DMS114 treated with DMSO at 0.1 percent for 48 hours (cell line): ENCODE data around the gene NDUFAF8.

ENCODE experiments used
- DNase-seq: peaks from one replicate; lab custom pipeline; 2025; ENCODE audit not compliant: unreplicated experiment; lab: John Stamatoyannopoulos, UW

NDUFAF8 gene

DNA sequence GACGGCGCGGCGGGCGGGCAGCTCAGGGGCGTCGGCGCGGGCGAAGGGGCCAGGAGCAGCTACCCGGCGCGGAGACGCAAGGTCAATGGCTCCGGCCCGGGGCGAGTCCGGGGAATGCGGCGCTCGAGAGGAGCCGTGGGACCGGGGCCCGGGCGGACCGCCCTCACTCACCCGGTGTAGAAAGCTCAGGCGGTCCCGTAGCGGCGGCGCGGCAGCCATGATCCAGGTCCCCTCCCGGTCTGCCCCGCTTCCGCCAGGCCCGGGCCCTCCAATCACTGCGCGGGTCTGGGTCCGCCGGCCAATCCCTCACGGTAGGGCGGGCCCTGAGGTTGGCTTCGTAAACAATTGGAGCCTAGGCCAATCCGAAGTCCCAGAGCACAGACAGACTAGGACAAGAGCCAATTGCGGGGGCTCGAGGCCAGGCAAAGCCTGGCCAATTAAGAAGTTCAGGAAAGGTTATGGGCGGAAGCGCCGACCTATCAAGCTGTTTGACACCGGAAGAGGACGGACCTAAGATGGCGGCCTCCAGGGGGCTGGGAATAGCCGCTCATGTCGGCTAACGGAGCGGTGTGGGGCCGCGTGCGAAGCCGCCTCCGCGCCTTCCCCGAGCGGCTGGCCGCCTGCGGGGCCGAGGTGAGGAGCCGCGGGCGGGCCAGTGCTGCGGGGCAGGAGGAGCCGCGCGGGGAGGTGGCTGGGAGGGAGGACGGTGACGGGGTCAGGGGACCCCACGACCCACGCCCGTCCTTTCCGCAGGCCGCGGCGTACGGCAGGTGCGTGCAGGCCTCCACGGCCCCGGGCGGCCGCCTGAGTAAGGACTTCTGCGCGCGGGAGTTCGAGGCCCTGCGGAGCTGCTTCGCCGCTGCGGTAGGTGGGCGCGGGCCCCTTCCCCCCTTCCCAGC, at the start of gene NDUFAF8, which contains the start of gene TEPSIN:
NDUFAF8 (plus strand) TSS at position 504 of the 899 bp plus-strand sequence; CDS start at position 550, 46 bp downstream.
TEPSIN (minus strand) TSS at position 241 of the 899 bp plus-strand sequence; CDS start at position 219, 22 bp downstream.
- DNase-seq = peak; percentile 98

- no peak for DNase-seq
These were observed 49.2 kb upstream of the NDUFAF8 start for GRCh38 chr17:81189670-81190530.

DNA sequence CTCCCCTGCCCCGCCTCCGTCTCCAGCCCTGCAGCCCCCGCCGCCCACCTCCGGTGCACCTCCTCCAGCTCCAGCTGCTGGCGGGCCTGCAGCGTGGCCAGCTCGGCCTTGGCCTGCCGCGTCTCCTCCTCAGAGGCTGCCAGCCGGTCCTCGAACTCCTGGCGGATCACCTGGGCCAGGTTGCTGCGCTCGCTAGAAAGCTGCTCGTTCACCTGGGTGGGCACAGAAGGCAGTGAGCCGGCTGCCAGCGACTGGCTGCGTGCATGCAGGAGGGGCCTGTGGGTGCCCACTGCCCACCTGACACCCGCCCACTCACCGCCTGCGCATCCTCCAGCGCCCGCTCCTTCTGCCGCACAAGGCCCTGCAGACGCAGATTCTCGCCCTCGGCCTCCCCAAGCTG, 48.5 kb upstream of the NDUFAF8 start:
- no peak for DNase-seq

- DNase-seq = no peak
These were observed 48.0 kb upstream of the NDUFAF8 start for GRCh38 chr17:81191116-81191515.

- DNase-seq = no peak
These were observed 47.5 kb upstream of the NDUFAF8 start for GRCh38 chr17:81191646-81192045.

DNA sequence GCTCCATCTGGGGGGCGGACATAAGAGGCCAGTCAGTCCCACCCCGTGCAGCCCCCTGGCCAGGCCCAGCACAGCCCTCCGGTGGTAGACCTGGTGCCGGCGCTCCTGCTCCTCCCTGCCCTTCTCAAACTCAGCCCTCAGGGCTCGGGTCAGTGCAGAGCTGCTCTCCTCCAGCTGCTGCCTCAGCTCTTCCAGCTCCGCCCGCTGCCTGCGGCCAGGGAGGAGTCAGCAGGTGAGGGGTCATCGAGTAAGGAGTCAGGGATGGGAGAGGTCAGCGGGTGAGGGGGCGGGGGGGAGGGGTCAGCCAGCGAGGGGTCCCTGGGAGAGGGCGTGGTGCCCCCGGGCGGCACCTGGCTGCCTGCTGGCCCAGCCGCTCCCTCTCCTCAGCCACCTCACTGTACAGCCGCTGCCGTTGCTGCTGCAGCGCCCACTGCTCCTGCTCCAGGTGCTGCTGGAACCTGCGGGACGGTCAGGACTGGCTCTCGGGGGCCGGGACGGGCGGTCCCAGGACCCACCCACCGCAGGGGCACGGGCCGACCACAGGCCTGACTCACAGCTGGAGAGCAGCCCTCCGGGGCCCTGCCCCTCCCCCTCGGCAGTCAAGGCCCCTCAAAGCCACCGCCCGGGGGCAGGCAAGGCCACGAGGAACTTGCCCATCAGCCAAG, 46.6 kb upstream of the NDUFAF8 start:
- no peak for DNase-seq

- DNase-seq = no peak
These were observed 46.1 kb upstream of the NDUFAF8 start for GRCh38 chr17:81193051-81193410.

DNA sequence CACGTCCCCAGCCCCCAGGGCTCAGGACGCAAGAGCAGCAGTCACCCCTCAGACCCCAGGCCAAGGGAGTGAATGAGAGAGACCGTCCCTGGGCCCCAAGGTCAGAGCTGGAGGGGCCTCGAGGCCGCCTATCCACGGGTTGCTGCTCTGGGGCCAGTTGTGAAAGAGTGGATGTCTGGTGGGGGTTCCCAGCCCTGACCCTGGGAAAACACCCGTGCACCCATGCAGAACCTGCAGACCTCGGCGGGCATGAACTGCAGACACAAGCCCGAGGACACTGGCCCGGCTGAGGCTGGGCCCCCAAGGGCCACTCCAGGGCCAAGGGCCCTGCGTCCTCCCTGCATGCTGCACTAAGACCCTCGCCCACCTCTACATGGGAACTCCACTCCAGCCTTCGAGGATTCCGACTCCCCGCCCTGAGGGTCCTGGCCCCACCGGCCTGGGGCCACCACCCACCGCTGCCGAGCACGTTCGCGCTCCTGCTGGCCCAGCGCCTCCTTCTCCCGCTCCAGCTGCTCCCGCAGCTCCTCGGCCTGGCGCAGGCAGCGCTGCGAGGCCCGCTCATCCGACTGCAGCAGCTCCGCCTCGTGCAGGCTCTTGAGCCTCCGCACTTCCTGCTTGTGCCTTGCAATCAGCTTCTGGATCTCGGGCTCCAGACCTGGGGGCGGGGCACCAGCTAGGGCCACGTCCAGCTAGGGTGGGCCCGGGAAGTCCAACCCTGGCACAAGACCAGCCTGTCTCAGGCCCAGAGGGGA, 45.5 kb upstream of the NDUFAF8 start:
- DNase-seq = no peak

- no peak for DNase-seq
These were observed 44.8 kb upstream of the NDUFAF8 start for GRCh38 chr17:81194225-81194760.

DNA sequence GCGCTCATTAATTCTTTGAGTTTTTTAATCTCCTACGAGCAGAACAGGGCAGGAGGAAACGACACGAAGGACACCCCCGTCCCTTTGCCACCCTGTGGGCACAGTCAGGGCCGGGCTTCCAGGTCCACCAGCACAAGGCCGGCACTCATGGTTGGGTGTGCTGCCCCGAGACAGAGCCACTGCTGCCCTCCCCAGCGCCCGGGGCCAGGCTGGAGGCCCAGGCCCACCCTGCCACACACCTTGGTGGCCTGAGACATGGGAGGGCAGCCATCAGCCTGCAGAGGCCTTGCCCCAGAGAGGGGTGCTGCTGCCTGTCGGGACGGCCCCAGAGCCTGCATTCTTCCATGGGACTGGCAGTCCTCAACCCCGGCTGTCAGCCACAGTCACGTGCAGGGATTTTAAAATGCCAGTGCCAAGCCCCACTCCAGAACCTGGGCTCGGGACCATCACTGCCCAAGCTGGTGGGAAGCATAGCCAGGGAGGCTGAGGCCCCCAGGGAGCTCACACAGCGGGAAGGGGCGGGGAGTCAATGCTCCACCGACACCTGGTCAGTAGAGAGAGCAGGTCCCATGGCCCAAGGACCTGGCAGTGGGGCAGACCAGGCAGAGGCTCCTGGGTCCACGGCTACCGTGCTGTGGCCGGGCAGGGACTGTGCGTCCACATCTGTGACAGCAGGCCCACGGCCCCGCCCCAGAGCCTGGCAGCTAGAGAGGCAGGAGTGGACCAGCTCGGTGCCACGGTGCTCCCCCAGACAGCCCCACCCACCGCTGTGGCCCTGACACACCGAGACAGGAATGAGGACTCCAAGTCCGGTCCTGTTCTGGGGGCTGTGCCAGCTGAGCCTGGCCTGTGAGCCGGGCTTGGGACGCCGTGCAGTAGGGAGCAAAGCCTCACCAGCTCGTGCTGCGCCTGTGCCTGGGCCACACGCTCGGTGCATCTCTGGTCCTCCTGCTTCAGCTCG, 43.9 kb upstream of the NDUFAF8 start:
- no peak for DNase-seq

- no peak for DNase-seq
These were observed 43.1 kb upstream of the NDUFAF8 start for GRCh38 chr17:81195941-81196495.

DNA sequence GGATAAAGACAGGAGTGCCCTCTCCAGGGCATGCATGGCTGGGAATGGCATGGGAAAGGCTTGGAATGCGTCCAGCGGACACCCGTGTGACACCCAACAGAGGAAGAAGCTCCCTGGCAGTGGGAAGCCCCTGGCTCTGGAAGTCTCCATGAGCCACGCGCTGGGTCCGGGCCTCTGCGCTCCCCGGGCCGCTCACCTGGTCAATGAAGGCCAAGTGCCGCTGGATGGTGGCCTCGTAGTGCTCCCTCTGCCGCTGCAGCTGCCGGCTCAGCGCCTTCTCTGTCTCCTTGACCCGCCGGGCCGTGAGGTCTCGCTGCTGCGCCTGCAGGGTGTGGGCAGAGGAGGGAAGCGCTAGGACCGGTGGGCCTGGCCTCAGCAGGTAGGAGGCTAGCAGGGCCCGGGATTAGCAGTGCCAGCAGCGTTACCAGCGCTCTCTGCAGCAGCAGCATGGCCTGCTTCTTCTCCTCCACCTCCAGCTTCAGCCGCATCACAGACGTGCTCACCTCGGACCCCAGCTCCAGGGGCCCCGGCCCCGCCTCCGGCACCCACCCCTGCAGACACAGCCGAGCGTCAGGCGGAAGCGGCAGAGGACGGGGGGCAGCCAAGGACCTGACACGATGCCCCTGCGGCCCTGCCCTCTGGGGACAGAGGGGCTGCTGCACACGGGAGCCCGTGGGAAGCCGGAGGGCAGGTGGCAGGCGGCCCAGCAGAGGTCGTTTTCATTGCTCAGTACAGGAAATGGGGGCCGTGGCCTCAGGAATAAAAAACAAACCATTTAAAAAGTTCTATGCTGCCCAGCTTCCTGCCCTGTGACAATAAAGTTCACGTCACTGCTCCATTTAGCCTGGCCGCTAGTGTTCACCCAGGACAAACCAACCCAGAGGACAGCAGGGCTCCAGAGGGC, 42.4 kb upstream of the NDUFAF8 start:
- no peak for DNase-seq

GRCh38 chr17:81197409-81197795, 41.7 kb upstream of the NDUFAF8 start:
- no peak for DNase-seq

GRCh38 chr17:81197831-81198490, 41.2 kb upstream of the NDUFAF8 start:
- no peak for DNase-seq

GRCh38 chr17:81198826-81199481, 40.2 kb upstream of the NDUFAF8 start:
- DNase-seq = no peak

- DNase-seq = no peak
These were observed 39.7 kb upstream of the NDUFAF8 start for GRCh38 chr17:81199482-81199830.

DNA sequence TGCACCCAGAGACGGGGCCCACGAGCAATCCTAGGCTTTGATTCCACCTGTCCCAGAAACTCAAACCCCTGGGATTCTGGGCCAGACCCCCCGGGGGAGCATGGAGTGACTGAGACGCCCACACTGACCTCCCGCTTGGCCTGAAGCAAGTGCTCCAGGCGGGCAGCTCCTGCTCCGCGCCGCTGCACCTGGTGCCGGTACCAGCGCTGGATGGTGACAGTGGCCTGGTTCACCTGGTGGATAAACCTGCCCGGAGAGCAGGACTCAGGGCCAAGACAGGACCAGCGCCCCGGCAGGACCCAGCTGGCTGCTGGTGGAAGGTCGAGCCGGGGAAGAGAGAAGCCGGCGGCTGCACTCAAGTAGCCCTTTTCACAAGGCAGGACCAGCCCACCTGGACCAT, 38.9 kb upstream of the NDUFAF8 start:
- DNase-seq = no peak
